Measurements from ENCODE around the gene GOLT1A. TPM values are rescaled to one million over a fixed set of nuclear protein-coding genes. Genes with fewer than 3 reads are reported as not detected.

GOLT1A gene
- not detected for total RNA-seq

GRCh38 chr1:204213668-204214662 lies at the start of gene GOLT1A:
Gene GOLT1A, minus strand, starts transcription at chr1:204213988. Its CDS starts 82 bp downstream, at chr1:204213906.
- Histone ChIP-seq H3K36me3 (no peaks in the 10 kb centered on the region), H3K9me3 (no peaks in the 10 kb centered on the region), H3K4me1 (ENCODE audit: control insufficient read depth in 1 of 2, low read depth in 2 of 2) (peaks cover 0 to 6% of the 10 kb centered on the region in 2 donors), H3K4me3 (peak within 1 kb of the TSS; percentile 42), H3K27ac (no peak within 1 kb of the TSS), H3K27me3 (replicated peaks; ENCODE audit: insufficient read depth) (no peaks in the 10 kb centered on the region)
- peak; percentile 40 for TF ChIP-seq CTCF (IDR thresholded peaks at IDR 0.05)
- ATAC-seq (ENCODE audit: insufficient number of reproducible peaks, low FRiP score, low read depth) (no peak), DNase-seq (ENCODE audit: low spot score) (no peak)

DNA sequence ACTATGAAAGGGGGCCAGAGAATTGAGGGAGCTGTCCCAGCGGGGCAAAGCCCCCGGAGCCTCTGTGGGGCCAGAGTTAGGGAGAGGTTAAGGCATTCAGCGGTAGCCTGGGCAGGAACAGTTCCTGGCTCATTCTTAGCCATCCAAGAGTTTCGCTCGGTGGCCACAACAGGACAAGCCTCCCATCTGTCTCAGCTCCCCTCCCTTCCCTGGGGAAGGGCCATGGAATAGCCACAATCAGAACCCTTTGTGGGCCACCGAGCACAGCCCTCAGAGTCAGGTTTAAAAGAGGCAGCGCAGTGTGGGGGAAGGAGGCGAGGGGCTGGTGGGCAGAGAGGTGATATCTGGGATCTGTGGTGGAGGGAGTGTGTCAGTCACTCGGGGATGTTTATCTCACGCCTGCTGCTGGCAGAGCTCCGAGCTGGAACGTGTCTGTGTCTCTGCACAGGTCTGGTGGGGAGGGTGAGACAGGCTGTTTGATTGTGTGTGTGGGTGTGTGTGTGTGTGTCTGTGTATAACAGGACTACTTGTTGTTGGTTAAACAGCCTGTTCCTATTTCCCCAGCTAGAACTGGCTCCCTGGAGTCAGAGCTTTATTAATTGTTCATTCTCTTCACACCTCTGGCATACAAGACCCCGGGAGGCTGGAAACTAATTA lies 49.6 kb upstream of the GOLT1A start:
- no peaks in the 10 kb centered on the region for H3K27me3 ChIP-seq (replicated peaks; ENCODE audit: insufficient read depth)
- no peak overlapping the region for H3K4me3 ChIP-seq
- ATAC-seq (ENCODE audit: insufficient number of reproducible peaks, low FRiP score, low read depth) (no peak), DNase-seq (ENCODE audit: low spot score) (no peak)
- H3K9me3 ChIP-seq = no peaks in the 10 kb centered on the region
- H3K27ac ChIP-seq = no peak overlapping the region
- H3K4me1 ChIP-seq (ENCODE audit: control insufficient read depth in 1 of 2, low read depth in 2 of 2) = no peaks in the 10 kb centered on the region
- no peak for TF ChIP-seq CTCF (IDR thresholded peaks at IDR 0.05)
- no peaks in the 10 kb centered on the region for H3K36me3 ChIP-seq

DNA sequence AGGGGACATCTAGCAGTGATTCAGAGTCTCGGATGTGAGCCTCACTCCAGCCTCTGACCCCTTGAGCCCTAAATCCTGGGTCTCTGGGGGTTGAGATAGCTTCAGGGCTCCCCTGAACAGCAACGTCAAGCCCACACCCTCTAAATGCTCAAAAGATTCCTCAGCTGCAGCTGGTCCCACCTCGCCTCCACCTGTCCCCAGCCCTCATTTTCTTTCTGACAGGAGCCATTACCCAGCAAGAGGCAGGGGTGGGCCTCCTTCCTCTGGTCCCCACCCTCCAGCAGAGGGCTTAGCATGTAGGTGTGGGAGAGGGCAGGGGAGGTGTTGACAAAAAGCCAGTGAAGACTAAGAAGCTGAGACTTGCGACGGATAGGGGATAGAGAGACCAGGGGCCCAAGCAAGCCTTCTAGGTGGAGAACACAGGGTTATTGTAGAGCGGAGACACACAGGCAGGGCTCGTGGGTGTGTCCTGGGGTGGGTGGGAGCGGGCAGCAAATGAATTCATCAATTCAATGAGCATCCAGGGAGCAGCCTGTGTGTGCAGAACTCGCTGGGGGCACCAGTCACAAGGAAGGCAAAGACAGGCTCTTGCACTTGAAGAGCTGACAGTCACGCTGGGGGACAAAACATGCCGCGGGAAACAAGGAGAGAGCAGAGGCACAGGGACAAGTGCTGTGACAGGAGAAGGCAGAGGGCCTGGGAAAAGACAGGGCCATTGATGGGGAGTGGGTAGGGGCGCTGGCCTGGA lies 48.9 kb upstream of the GOLT1A start:
- Histone ChIP-seq H3K27ac (no peak overlapping the region), H3K4me3 (no peak overlapping the region), H3K36me3 (no peaks in the 10 kb centered on the region), H3K9me3 (no peaks in the 10 kb centered on the region), H3K4me1 (ENCODE audit: control insufficient read depth in 1 of 2, low read depth in 2 of 2) (no peaks in the 10 kb centered on the region), H3K27me3 (replicated peaks; ENCODE audit: insufficient read depth) (no peaks in the 10 kb centered on the region)
- DNase-seq (ENCODE audit: low spot score) = no peak
- ATAC-seq (ENCODE audit: insufficient number of reproducible peaks, low FRiP score, low read depth) = no peak
- TF ChIP-seq CTCF (IDR thresholded peaks at IDR 0.05) = no peak

DNA sequence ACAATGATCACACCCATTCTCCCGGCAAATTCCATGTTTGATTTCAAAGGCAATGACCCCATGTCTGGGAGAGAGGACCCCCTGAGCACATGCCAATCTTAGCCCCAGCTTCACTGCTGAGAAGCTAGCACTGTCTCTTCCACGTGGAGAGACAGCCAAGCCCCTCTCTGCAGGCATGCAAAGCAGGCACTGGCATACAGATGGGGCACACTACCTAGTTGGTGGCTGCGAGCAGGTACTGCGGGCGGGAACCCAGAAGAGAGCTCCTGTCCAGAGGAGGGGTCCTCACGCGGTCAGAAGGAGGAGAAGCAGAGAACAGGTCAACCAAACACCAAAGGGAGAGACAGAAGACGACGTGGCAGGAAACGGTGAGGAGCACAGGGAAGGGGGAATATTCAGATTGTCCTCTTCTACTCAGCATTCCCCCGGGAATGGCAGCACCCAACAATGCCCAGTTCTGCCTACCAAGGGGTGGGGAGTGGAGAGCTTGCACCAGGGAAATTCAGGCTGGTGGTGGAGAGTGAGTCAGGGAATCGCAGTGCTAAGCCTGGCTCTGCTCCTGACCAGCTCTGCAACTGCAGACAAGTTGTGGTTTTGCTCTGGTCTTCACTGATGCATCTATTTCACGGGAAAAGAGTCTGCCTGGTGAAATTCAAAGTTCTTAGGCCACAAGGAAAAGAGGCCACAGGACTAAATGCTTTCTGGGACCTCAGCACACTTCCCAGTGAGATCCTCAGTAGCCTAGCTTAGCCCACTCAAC lies 48.1 kb upstream of the GOLT1A start:
- no peak for TF ChIP-seq CTCF (IDR thresholded peaks at IDR 0.05)
- ATAC-seq (ENCODE audit: insufficient number of reproducible peaks, low FRiP score, low read depth) (no peak), DNase-seq (ENCODE audit: low spot score) (no peak)
- no peaks in the 10 kb centered on the region for H3K27me3 ChIP-seq (replicated peaks; ENCODE audit: insufficient read depth)
- no peaks in the 10 kb centered on the region for H3K36me3 ChIP-seq
- H3K4me3 ChIP-seq = no peak overlapping the region
- no peaks in the 10 kb centered on the region for H3K4me1 ChIP-seq (ENCODE audit: control insufficient read depth in 1 of 2, low read depth in 2 of 2)
- no peak overlapping the region for H3K27ac ChIP-seq
- H3K9me3 ChIP-seq = no peaks in the 10 kb centered on the region

Data from thoracic aorta (tissue), 2 donors.